Measurements from ENCODE around the gene NID2. TPM values are rescaled to one million over a fixed set of nuclear protein-coding genes. Genes with fewer than 3 reads are reported as not detected.

NID2 gene
- total and polyA plus RNA-seq, 2 donors (not counting 1 experiment from before 2014, with no cell fraction given), result not detected

GRCh38 chr14:52040598-52040997, 28.3 kb downstream of the NID2 start:
- Histone ChIP-seq H4K20me1 (ENCODE audit: control insufficient read depth, insufficient read depth, low read length, poor library complexity, severe bottlenecking) (no peaks in the 10 kb centered on the region), H3K27me3 (replicated peaks in 1 of 4; ENCODE audit: control extremely low read depth in 1 of 4, control insufficient read depth in 3 of 4, insufficient read depth in 4 of 4, low read length in 3 of 4) (peaks cover 0 to 13% (median 4%) of the 10 kb centered on the region in 4 experiments), H3K27ac (ENCODE audit: low read length in 2 of 2) (no peak overlapping the region), H3K79me2 (ENCODE audit: control insufficient read depth, insufficient read depth, low read length) (no peaks in the 10 kb centered on the region), H3K4me3 (ENCODE audit: control extremely low read depth in 1 of 5, extremely low read depth in 1 of 5, insufficient read depth in 1 of 5, low read depth in 2 of 5, low read length in 4 of 5) (no peak overlapping the region), H2AFZ (ENCODE audit: insufficient read depth, low read depth, low read length, poor library complexity, severe bottlenecking) (no peak overlapping the region), H3K4me1 (ENCODE audit: control insufficient read depth in 2 of 2, insufficient read depth in 2 of 2, low read length in 2 of 2) (no peaks in the 10 kb centered on the region), H3K4me2 (replicated peaks; ENCODE audit: low read depth, low read length, poor library complexity, severe bottlenecking) (no peak overlapping the region), H3K36me3 (replicated peaks in 1 of 2; ENCODE audit: control extremely low read depth in 1 of 2, control insufficient read depth in 1 of 2, extremely low read depth in 1 of 2, insufficient read depth in 2 of 2, low read length in 1 of 2) (no peaks in the 10 kb centered on the region), H3K9me3 (ENCODE audit: control extremely low read depth in 1 of 3, control insufficient read depth in 2 of 3, insufficient read depth in 1 of 3, low read length in 2 of 3) (no peaks in the 10 kb centered on the region), H3K9ac (ENCODE audit: low read length) (no peak overlapping the region)
- no peak overlapping the region for H3K4me3 Mint-ChIP-seq
- ChIA-PET POLR2A (no interaction called here), CTCF (interaction anchor here (0.6 kb wide), 1 partner anchor 733 kb away, joined by 4 read pairs; no protein-coding TSS in a partner anchor)
- H3K27ac Mint-ChIP-seq, result no peak overlapping the region
- DNase-seq (no peak), ATAC-seq (ENCODE audit: low read depth) (no peak)
- intact Hi-C loops (cut with micrococcal nuclease), result no loop called here
- H3K4me1 Mint-ChIP-seq, result peaks cover 17% of the 10 kb centered on the region
- WGBS (ENCODE audit: insufficient coverage), result 100% methylated on average over 2 of the region's 7 CpGs
- no peak for TF ChIP-seq CTCF (IDR thresholded peaks at IDR 0.05)
- TF ChIP-seq EZH2 (IDR thresholded peaks at IDR 0.05; ENCODE audit: borderline replicate concordance, insufficient read depth, low read depth, low read length, poor library complexity, severe bottlenecking), result no peak
- peaks cover 27% of the 10 kb centered on the region for H3K27me3 Mint-ChIP-seq
- peaks cover 9% of the 10 kb centered on the region for H3K9me3 Mint-ChIP-seq (ENCODE audit: insufficient read depth)

- Histone ChIP-seq H3K4me3 (ENCODE audit: control extremely low read depth in 1 of 5, extremely low read depth in 1 of 5, insufficient read depth in 1 of 5, low read depth in 2 of 5, low read length in 4 of 5) (no peak overlapping the region), H3K9ac (ENCODE audit: low read length) (no peak overlapping the region), H2AFZ (ENCODE audit: insufficient read depth, low read depth, low read length, poor library complexity, severe bottlenecking) (no peak overlapping the region), H3K4me1 (ENCODE audit: control insufficient read depth in 2 of 2, insufficient read depth in 2 of 2, low read length in 2 of 2) (no peaks in the 10 kb centered on the region), H3K27me3 (replicated peaks in 1 of 4; ENCODE audit: control extremely low read depth in 1 of 4, control insufficient read depth in 3 of 4, insufficient read depth in 4 of 4, low read length in 3 of 4) (peaks cover 0 to 10% (median 4%) of the 10 kb centered on the region in 4 experiments), H4K20me1 (ENCODE audit: control insufficient read depth, insufficient read depth, low read length, poor library complexity, severe bottlenecking) (no peaks in the 10 kb centered on the region), H3K36me3 (replicated peaks in 1 of 2; ENCODE audit: control extremely low read depth in 1 of 2, control insufficient read depth in 1 of 2, extremely low read depth in 1 of 2, insufficient read depth in 2 of 2, low read length in 1 of 2) (no peaks in the 10 kb centered on the region), H3K4me2 (replicated peaks; ENCODE audit: low read depth, low read length, poor library complexity, severe bottlenecking) (no peak overlapping the region), H3K9me3 (ENCODE audit: control extremely low read depth in 1 of 3, control insufficient read depth in 2 of 3, insufficient read depth in 1 of 3, low read length in 2 of 3) (no peaks in the 10 kb centered on the region), H3K79me2 (ENCODE audit: control insufficient read depth, insufficient read depth, low read length) (no peaks in the 10 kb centered on the region), H3K27ac (ENCODE audit: low read length in 2 of 2) (no peak overlapping the region)
- H3K9me3 Mint-ChIP-seq (ENCODE audit: insufficient read depth), result peaks cover 9% of the 10 kb centered on the region
- WGBS (ENCODE audit: insufficient coverage), result 100% methylated on average over 1 of the region's 7 CpGs
- ChIA-PET POLR2A (no interaction called here), CTCF (no interaction called here)
- H3K27me3 Mint-ChIP-seq, result peaks cover 34% of the 10 kb centered on the region
- H3K4me3 Mint-ChIP-seq, result no peak overlapping the region
- H3K4me1 Mint-ChIP-seq, result peaks cover 8% of the 10 kb centered on the region
- no peak for DNase-seq
- ATAC-seq (ENCODE audit: low read depth), result no peak
- no peak for TF ChIP-seq EZH2 (IDR thresholded peaks at IDR 0.05; ENCODE audit: borderline replicate concordance, insufficient read depth, low read depth, low read length, poor library complexity, severe bottlenecking)
- no peak for TF ChIP-seq CTCF (IDR thresholded peaks at IDR 0.05)
- intact Hi-C loops (cut with micrococcal nuclease), result no loop called here
- no peak overlapping the region for H3K27ac Mint-ChIP-seq
Observed at GRCh38 chr14:52039124-52039815, 29.6 kb downstream of the NID2 start.

All from B cell (primary cell).